Sigmoid colon (tissue), 3 donors: ENCODE data around the gene SPEM2.

Experiments used
- POLR2A ChIP-seq, 2 donors: fragments of 450-650 bp; IDR thresholded peaks; one replicate each; pipeline ENCODE4 v1.6.1; 2016; ENCODE audit warnings: antibody characterized with exemption in 2 of 2, mild to moderate bottlenecking in 2 of 2, moderate library complexity in 2 of 2
- TF ChIP-seq, protein P1 (sequence below), 4 experiments: fragments of 450-650 bp in 3 of 4; fragments of 200-600 bp in 1 of 4; IDR thresholded peaks; one replicate each; pipeline ENCODE4 v1.5.1; 2016 to 2019; ENCODE audit warnings: antibody characterized with exemption in 4 of 4, mild to moderate bottlenecking in 3 of 4, moderate library complexity in 2 of 4

DNA sequence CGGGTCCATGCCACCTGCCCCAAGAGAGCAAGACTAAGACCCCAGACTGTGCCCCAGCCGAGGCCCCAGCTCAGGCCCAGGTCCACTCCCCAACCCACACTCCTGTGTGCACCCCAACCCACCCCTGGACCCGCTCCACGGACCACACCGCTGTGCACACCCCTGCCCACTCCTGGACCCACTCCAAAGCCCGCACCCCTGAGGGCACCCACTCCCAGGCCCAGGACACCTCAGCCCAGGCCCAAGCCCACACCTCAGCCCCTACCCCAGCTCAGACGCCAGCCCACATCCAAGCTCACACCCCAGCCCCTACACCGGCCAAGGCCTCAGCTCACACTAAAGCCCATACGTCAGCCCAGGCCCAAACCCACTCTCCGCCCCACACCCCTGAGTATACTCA, 4.3 kb downstream of the SPEM2 start:
- TF ChIP-seq, protein P1, sequence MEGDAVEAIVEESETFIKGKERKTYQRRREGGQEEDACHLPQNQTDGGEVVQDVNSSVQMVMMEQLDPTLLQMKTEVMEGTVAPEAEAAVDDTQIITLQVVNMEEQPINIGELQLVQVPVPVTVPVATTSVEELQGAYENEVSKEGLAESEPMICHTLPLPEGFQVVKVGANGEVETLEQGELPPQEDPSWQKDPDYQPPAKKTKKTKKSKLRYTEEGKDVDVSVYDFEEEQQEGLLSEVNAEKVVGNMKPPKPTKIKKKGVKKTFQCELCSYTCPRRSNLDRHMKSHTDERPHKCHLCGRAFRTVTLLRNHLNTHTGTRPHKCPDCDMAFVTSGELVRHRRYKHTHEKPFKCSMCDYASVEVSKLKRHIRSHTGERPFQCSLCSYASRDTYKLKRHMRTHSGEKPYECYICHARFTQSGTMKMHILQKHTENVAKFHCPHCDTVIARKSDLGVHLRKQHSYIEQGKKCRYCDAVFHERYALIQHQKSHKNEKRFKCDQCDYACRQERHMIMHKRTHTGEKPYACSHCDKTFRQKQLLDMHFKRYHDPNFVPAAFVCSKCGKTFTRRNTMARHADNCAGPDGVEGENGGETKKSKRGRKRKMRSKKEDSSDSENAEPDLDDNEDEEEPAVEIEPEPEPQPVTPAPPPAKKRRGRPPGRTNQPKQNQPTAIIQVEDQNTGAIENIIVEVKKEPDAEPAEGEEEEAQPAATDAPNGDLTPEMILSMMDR (IDR thresholded peaks at IDR 0.05), result no peak
- TF ChIP-seq POLR2A (IDR thresholded peaks at IDR 0.05), result no peak
